ENCODE results near the gene SCTR. TPM values are rescaled to one million over a fixed set of nuclear protein-coding genes. Genes with fewer than 3 reads are reported as not detected.

SCTR gene
- total and polyA plus RNA-seq, 2 donors (not counting 1 experiment from before 2014, with no cell fraction given): not detected

- peaks cover 11% of the 10 kb centered on the region for H3K27me3 Mint-ChIP-seq
- Histone ChIP-seq H3K9me3 (ENCODE audit: control extremely low read depth in 1 of 3, control insufficient read depth in 2 of 3, insufficient read depth in 1 of 3, low read length in 2 of 3) (no peaks in the 10 kb centered on the region), H3K27ac (ENCODE audit: low read length in 2 of 2) (no peak overlapping the region), H3K9ac (ENCODE audit: low read length) (no peak overlapping the region), H3K79me2 (ENCODE audit: control insufficient read depth, insufficient read depth, low read length) (no peaks in the 10 kb centered on the region), H2AFZ (ENCODE audit: insufficient read depth, low read depth, low read length, poor library complexity, severe bottlenecking) (no peak overlapping the region), H3K4me2 (replicated peaks; ENCODE audit: low read depth, low read length, poor library complexity, severe bottlenecking) (no peak overlapping the region), H4K20me1 (ENCODE audit: control insufficient read depth, insufficient read depth, low read length, poor library complexity, severe bottlenecking) (no peaks in the 10 kb centered on the region), H3K4me3 (ENCODE audit: control extremely low read depth in 1 of 5, extremely low read depth in 1 of 5, insufficient read depth in 1 of 5, low read depth in 2 of 5, low read length in 4 of 5) (no peak overlapping the region), H3K27me3 (replicated peaks in 1 of 4; ENCODE audit: control extremely low read depth in 1 of 4, control insufficient read depth in 3 of 4, insufficient read depth in 4 of 4, low read length in 3 of 4) (peaks cover 0 to 12% (median 2%) of the 10 kb centered on the region in 4 experiments), H3K4me1 (ENCODE audit: control insufficient read depth in 2 of 2, insufficient read depth in 2 of 2, low read length in 2 of 2) (no peaks in the 10 kb centered on the region), H3K36me3 (replicated peaks in 1 of 2; ENCODE audit: control extremely low read depth in 1 of 2, control insufficient read depth in 1 of 2, extremely low read depth in 1 of 2, insufficient read depth in 2 of 2, low read length in 1 of 2) (no peaks in the 10 kb centered on the region)
- ChIA-PET CTCF (interaction anchor here (1.3 to 3.3 kb wide), 5 partner anchors 13 to 597 kb away, joined by 3 to 41 read pairs (median 4); no protein-coding TSS in a partner anchor), POLR2A (no interaction called here)
- TF ChIP-seq EZH2 (IDR thresholded peaks at IDR 0.05; ENCODE audit: borderline replicate concordance, insufficient read depth, low read depth, low read length, poor library complexity, severe bottlenecking) (no peak), CTCF (IDR thresholded peaks at IDR 0.05) (no peak)
- no peaks in the 10 kb centered on the region for H3K4me1 Mint-ChIP-seq
- H3K27ac Mint-ChIP-seq: no peak overlapping the region
- 90% methylated on average over 10 of the region's 12 CpGs for WGBS (ENCODE audit: insufficient coverage)
- intact Hi-C loops (cut with micrococcal nuclease): loop anchor here (5.0 kb wide), 1 partner anchor 256 kb away; the partner anchor contains the start of gene STEAP3
- no peaks in the 10 kb centered on the region for H3K9me3 Mint-ChIP-seq (ENCODE audit: insufficient read depth)
- H3K4me3 Mint-ChIP-seq: no peak overlapping the region
- no peak for ATAC-seq (ENCODE audit: low read depth)
- no peak for DNase-seq
Measured at GRCh38 chr2:119478188-119478977, 45.9 kb downstream of the SCTR start.

DNA sequence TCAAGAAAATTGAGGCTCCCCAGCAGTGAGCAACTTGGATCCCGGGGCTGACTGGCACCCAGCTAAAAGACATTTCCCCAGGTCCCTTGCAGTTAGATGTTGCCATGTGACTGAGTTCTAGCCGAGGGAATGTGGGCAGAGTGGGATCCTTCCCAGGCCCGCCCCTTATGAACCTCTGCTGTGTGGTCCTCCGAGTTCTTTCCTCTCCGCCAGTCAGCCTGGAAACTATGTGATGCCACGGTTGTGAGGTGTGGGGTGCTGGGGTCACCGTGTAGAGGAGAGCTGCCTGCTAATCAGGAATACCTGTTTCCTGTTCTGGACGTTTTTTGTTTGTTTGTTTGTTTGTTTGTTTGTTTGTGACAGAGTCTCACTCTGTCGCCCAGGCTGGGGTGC, 47.2 kb downstream of the SCTR start:
- Mint-ChIP-seq H3K4me3 (no peak overlapping the region), H3K27me3 (peaks cover 12% of the 10 kb centered on the region), H3K27ac (no peak overlapping the region), H3K4me1 (no peaks in the 10 kb centered on the region), H3K9me3 (ENCODE audit: insufficient read depth) (no peaks in the 10 kb centered on the region)
- Histone ChIP-seq H3K27me3 (replicated peaks in 1 of 4; ENCODE audit: control extremely low read depth in 1 of 4, control insufficient read depth in 3 of 4, insufficient read depth in 4 of 4, low read length in 3 of 4) (peaks cover 0 to 12% (median 2%) of the 10 kb centered on the region in 4 experiments), H3K4me3 (ENCODE audit: control extremely low read depth in 1 of 5, extremely low read depth in 1 of 5, insufficient read depth in 1 of 5, low read depth in 2 of 5, low read length in 4 of 5) (no peak overlapping the region), H3K4me2 (replicated peaks; ENCODE audit: low read depth, low read length, poor library complexity, severe bottlenecking) (no peak overlapping the region), H3K36me3 (replicated peaks in 1 of 2; ENCODE audit: control extremely low read depth in 1 of 2, control insufficient read depth in 1 of 2, extremely low read depth in 1 of 2, insufficient read depth in 2 of 2, low read length in 1 of 2) (no peaks in the 10 kb centered on the region), H3K9me3 (ENCODE audit: control extremely low read depth in 1 of 3, control insufficient read depth in 2 of 3, insufficient read depth in 1 of 3, low read length in 2 of 3) (no peaks in the 10 kb centered on the region), H4K20me1 (ENCODE audit: control insufficient read depth, insufficient read depth, low read length, poor library complexity, severe bottlenecking) (no peaks in the 10 kb centered on the region), H3K27ac (ENCODE audit: low read length in 2 of 2) (no peak overlapping the region), H2AFZ (ENCODE audit: insufficient read depth, low read depth, low read length, poor library complexity, severe bottlenecking) (no peak overlapping the region), H3K79me2 (ENCODE audit: control insufficient read depth, insufficient read depth, low read length) (no peaks in the 10 kb centered on the region), H3K9ac (ENCODE audit: low read length) (no peak overlapping the region), H3K4me1 (ENCODE audit: control insufficient read depth in 2 of 2, insufficient read depth in 2 of 2, low read length in 2 of 2) (no peaks in the 10 kb centered on the region)
- WGBS (ENCODE audit: insufficient coverage): 85% methylated on average over 9 of the region's 9 CpGs
- ATAC-seq (ENCODE audit: low read depth): no peak
- TF ChIP-seq CTCF (IDR thresholded peaks at IDR 0.05) (no peak), EZH2 (IDR thresholded peaks at IDR 0.05; ENCODE audit: borderline replicate concordance, insufficient read depth, low read depth, low read length, poor library complexity, severe bottlenecking) (no peak)
- DNase-seq: no peak
- intact Hi-C loops (cut with micrococcal nuclease): loop anchor here (5.0 kb wide), 1 partner anchor 255 kb away; the partner anchor contains the start of gene STEAP3
- CTCF ChIA-PET: interaction anchor here (0.8 to 3.3 kb wide), 12 partner anchors 9 to 595 kb away, joined by 3 to 41 read pairs (median 5); no protein-coding TSS in a partner anchor
- POLR2A ChIA-PET: no interaction called here
